ENCODE results near the gene CAMK2N1.

DNA sequence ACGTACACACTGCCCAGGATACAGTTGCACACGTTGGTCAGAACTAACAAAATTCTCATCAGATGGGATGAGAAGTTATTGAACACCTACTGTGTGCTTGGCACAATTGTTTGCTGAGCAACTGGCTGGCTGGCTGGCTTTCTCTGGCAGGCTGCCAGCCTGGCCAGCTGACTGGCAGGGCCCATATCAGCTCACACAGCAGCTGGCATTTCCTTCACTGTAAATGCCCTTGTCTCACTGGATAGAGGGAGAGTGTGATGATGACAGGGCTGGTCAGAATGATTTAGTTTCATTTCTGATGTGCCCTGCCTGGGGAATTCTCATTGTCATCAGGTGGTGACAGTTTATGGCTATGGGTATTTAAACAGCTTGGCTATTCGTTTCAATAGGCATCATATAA lies 15.8 kb downstream of the CAMK2N1 start:
- TF ChIP-seq GATA2 (IDR thresholded peaks at IDR 0.05; ENCODE audit: low read depth, low read length) = 0 out of 2 replicates have a peak, but pooled peaks have one; percentile 11
- no peak for TF ChIP-seq GATA3 (IDR thresholded peaks at IDR 0.05; ENCODE audit: low read depth, low read length)
